Limb (tissue), 2 donors: ENCODE measurements around the gene GNB3.
A peak's percentile ranks its signal among the peaks of the same experiment; 100 is the strongest.
"Not testable (repeated sequence)": the region's sequence is repeated elsewhere in the genome, so short reads cannot be mapped to it uniquely, and the experiment has no call there.

Experiments
- DNase-seq, 2 donors: peaks; one replicate each; pipeline ENCODE4 v3.0.0-alpha.2; 2016; ENCODE audit errors: extremely low spot score in 2 of 2

Gene GNB3

DNA sequence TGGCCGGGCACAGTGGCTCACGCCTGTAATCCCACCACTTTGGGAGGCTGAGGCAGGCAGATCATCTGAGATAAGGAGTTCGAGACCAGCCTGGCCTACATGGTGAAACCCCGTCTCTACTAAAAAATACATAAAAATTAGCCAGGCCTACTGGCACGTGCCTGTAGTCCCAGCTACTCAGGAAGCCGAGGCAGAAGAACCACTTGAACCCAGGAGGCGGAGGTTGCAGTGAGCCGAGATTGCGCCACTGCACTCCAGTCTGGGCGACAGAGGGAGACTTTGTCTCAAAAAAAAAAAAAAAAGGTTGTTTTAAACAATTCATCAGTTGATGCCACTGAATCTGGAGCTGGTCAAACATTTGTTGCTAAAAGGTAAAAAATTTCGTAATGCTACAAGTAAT is 39.1 kb downstream of the GNB3 start:
- not testable (repeated sequence) for DNase-seq

DNA sequence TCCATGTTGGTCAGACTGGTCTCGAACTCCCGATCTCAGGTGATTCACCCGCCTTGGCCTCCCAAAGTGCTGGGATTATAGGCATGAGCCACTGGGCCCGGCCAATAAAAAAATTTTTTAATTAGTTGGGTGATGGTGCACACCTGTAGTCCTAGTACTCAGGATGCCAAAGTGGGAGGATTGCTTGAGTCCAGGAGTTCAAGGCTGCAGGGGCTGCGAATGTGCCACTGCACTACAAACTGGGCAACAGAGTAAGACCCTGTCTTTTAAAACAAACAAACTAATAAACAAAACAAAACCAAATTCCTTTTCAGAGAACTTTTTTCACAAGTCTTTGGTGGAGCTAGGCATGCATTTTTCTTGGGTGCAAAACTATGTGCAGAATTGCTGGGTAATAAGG is 42.5 kb downstream of the GNB3 start:
- DNase-seq: no peak

GRCh38 chr12:6883683-6884082 is 43.0 kb downstream of the GNB3 start:
- DNase-seq: no peak

DNA sequence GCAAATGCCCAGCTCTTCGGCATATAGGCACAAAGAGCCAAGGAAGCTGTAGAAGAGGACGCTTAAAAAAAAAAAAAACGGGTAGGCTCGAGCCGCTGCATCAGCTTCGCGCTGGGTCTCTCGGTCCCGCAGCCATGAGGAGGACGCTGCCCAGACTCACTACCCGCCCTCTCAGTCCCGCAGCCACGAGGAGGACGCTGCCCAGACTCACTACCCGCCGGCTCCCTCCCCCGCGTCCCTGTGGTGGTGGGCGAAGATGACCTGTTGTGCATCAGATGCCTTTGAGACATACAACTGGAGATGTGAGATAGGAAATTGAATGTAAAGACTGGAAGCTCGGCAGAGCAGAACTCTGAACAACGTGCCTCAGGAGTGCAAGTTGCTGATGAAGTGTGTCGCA is 43.8 kb downstream of the GNB3 start:
- no peak for DNase-seq

DNA sequence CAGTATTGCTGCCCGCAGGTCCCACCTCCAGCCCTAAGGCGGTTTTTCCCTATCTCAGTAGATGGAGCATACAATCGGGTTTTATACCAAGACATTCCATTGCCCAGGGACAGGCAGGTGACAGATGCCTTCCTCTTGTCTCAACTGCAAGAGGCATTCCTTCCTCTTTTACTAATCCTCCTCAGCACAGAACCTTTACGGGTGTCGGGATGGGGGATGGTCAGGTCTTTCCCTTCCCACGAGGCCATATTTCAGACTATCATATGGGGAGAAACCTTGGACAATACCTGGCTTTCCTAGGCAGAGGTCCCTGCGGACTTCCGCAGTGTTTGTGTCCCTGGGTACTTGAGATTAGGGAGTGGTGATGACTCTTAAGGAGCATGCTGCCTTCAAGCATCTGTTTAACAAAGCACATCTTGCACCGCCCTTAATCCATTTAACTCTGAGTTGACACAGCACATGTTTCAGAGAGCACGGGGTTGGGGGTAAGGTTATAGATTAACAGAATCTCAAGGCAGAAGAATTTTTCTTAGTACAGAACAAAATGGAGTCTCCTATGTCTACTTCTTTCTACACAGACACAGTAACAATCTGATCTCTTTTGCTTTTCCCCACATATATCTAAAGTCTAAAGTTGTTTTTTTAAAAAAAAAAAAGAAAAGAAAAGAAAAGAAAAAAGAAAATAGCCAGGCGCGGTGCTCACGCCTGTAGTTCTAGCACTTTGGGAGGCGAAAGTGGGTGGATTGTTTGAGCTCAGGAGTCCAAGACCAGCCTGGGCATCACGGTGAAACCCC is 45.7 kb downstream of the GNB3 start:
- DNase-seq: not testable (repeated sequence)

- DNase-seq: no peak
Measured at GRCh38 chr12:6887460-6887859, 46.7 kb downstream of the GNB3 start.

DNA sequence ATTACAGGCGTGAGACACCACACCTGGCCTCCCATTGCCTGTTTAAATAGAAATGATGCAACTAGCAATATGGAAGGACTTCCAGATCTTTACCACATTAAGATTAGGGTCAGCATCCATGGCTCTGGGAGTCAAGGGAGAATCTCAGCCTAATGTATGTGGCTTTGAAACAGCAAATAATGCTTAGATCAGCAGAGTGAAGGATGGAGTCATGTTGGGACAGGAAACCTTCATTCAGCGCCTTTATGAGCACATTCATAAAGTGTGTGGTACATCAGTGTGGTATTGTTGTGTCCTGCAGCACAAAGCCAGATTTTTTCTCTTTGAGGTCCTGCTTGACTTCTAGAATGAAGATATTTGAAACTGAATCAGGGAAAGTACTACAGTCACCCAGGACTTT is 47.6 kb downstream of the GNB3 start:
- no peak for DNase-seq

GRCh38 chr12:6888794-6889193 is 48.1 kb downstream of the GNB3 start:
- DNase-seq: not testable (repeated sequence)

GRCh38 chr12:6889775-6890573 is 49.2 kb downstream of the GNB3 start:
- not testable (repeated sequence) for DNase-seq

GRCh38 chr12:6890789-6891645 is 50.3 kb downstream of the GNB3 start:
- peak; percentile 99 for DNase-seq

DNA sequence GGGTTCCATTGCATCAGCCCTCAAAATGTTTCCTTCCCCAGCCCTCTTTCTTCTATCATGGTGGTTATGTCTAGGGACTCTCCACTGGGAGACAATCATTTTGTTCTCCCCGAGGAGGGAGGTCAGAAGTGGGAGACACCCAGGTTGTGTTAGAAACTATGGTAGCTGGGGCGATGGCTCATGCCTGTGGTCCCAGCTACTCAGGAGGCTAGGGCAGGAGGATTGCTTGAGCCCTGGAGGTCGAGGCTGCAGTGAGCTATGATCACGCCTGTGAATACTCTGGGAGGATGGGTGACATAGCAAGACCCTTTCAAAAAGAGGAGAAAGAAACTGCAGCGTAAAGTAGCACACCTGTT is 50.9 kb downstream of the GNB3 start:
- no peak for DNase-seq

GRCh38 chr12:6892683-6893082 is 52.0 kb downstream of the GNB3 start:
- not testable (repeated sequence) for DNase-seq

- no peak for DNase-seq
Measured at GRCh38 chr12:6894321-6894720, 53.6 kb downstream of the GNB3 start.
